Neutrophil (primary cell): ENCODE data around the gene PLA2R1.

Source experiments
- H3K27ac ChIP-seq: fragments of 200-600 bp; sonication (generic); 2 replicates; pipeline ENCODE4 v1.5.1; 2016; ENCODE audit warnings: mild to moderate bottlenecking, moderate library complexity
- H3K27me3 ChIP-seq: fragments of 200-600 bp; sonication (generic); 2 replicates; pipeline ENCODE4 v1.6.0; 2016; ENCODE audit warnings: mild to moderate bottlenecking
- H3K36me3 ChIP-seq: fragments of 200-600 bp; sonication (generic); 2 replicates; pipeline ENCODE4 v1.5.1; 2017
- H3K4me1 ChIP-seq, 2 experiments: fragments of 200-600 bp in 1 of 2; sonication (generic) in 1 of 2; 1 replicate in 1 of 2; 2 replicates in 1 of 2; pipeline versions ENCODE4 v1.5.1 to v1.6.1; 2013 to 2016; ENCODE audit warnings: low read depth in 1 of 2, low read length in 1 of 2, mild to moderate bottlenecking in 1 of 2, moderate library complexity in 1 of 2; ENCODE audit not compliant: control insufficient read depth in 1 of 2, insufficient read depth in 1 of 2
- H3K4me3 ChIP-seq, 2 experiments: fragments of 200-600 bp in 1 of 2; sonication (generic) in 1 of 2; 1 replicate in 1 of 2; 2 replicates in 1 of 2; pipeline ENCODE4 v1.5.1; 2013 to 2016; ENCODE audit warnings: low read depth in 1 of 2, low read length in 1 of 2, mild to moderate bottlenecking in 1 of 2, moderate library complexity in 1 of 2
- H3K9me3 ChIP-seq: fragments of 200-600 bp; sonication (generic); 2 replicates; pipeline ENCODE4 v1.5.1; 2016
- TF ChIP-seq, protein P1 (sequence below): fragments of 200-600 bp; sonication (generic); IDR thresholded peaks from 2 replicates; pipeline ENCODE4 v1.5.1; 2016; ENCODE audit warnings: antibody characterized with exemption

PLA2R1 gene

DNA sequence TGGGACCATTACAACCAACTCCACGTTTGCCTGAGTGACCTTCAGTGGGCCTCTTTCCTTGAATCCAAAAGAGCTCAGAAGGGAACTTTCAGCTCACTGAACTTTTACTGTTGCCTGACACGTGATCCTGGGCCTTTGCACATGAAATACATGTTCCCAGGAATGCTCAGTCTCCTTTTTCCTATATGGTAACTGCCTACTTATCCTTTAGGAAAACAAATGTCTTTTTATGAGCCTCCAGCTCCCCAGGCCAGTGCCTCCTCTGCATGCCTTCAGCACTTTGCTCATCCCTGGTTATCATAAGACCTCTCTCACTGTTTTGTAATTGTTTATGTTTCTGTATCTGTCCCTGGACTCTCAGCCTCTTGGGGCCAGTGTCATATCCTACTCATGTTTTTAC is 5.1 kb downstream of the PLA2R1 start:
- H3K9me3 ChIP-seq: no peaks in the 10 kb centered on the region
- no peak overlapping the region for H3K4me3 ChIP-seq
- TF ChIP-seq, protein P1, sequence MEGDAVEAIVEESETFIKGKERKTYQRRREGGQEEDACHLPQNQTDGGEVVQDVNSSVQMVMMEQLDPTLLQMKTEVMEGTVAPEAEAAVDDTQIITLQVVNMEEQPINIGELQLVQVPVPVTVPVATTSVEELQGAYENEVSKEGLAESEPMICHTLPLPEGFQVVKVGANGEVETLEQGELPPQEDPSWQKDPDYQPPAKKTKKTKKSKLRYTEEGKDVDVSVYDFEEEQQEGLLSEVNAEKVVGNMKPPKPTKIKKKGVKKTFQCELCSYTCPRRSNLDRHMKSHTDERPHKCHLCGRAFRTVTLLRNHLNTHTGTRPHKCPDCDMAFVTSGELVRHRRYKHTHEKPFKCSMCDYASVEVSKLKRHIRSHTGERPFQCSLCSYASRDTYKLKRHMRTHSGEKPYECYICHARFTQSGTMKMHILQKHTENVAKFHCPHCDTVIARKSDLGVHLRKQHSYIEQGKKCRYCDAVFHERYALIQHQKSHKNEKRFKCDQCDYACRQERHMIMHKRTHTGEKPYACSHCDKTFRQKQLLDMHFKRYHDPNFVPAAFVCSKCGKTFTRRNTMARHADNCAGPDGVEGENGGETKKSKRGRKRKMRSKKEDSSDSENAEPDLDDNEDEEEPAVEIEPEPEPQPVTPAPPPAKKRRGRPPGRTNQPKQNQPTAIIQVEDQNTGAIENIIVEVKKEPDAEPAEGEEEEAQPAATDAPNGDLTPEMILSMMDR: no peak
- H3K36me3 ChIP-seq: no peaks in the 10 kb centered on the region
- H3K27me3 ChIP-seq: peaks cover 35% of the 10 kb centered on the region
- H3K27ac ChIP-seq: no peak overlapping the region
- peaks cover 4 to 5% of the 10 kb centered on the region in 2 experiments for H3K4me1 ChIP-seq

- Histone ChIP-seq H3K27me3 (peaks cover 19% of the 10 kb centered on the region), H3K4me1 (no peaks in the 10 kb centered on the region), H3K36me3 (no peaks in the 10 kb centered on the region), H3K9me3 (no peaks in the 10 kb centered on the region), H3K4me3 (no peak overlapping the region), H3K27ac (no peak overlapping the region)
- TF ChIP-seq, protein P1: no peak
Observed at GRCh38 chr2:160055726-160056108, 6.7 kb downstream of the PLA2R1 start.

GRCh38 chr2:160054984-160055725 is 7.3 kb downstream of the PLA2R1 start:
- H3K4me1 ChIP-seq: no peaks in the 10 kb centered on the region

DNA sequence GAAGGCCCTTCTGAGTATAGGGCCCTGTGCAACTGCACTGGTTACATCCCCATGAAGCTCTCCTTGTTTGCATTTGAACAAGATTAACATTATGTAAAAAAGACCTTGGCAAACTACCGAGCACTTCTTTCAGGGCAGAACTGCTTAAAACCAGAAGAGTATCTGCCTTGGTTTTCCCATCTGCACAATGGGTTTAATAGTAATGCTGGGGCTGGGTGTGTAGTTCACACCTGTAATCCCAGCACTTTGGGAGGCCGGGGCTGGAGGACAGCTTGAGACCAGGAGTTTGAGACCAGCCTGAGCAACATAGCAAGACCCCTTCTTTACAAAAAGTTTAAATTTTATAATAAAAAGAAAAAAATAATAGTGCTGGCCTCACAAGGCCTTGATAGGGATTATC is 8.5 kb downstream of the PLA2R1 start:
- H3K4me3 ChIP-seq: no peak overlapping the region
- no peaks in the 10 kb centered on the region for H3K9me3 ChIP-seq
- H3K4me1 ChIP-seq: no peaks in the 10 kb centered on the region
- H3K27ac ChIP-seq: no peak overlapping the region
- H3K27me3 ChIP-seq: peaks cover 1% of the 10 kb centered on the region
- H3K36me3 ChIP-seq: no peaks in the 10 kb centered on the region
- TF ChIP-seq, protein P1: no peak

More at GRCh38 chr2:160054984-160055725, 7.3 kb downstream of the PLA2R1 start:
- H3K27ac ChIP-seq: no peak overlapping the region
- no peak overlapping the region for H3K4me3 ChIP-seq
- peaks cover 13% of the 10 kb centered on the region for H3K27me3 ChIP-seq
- H3K36me3 ChIP-seq: no peaks in the 10 kb centered on the region
- no peaks in the 10 kb centered on the region for H3K9me3 ChIP-seq
- TF ChIP-seq, protein P1: no peak

DNA sequence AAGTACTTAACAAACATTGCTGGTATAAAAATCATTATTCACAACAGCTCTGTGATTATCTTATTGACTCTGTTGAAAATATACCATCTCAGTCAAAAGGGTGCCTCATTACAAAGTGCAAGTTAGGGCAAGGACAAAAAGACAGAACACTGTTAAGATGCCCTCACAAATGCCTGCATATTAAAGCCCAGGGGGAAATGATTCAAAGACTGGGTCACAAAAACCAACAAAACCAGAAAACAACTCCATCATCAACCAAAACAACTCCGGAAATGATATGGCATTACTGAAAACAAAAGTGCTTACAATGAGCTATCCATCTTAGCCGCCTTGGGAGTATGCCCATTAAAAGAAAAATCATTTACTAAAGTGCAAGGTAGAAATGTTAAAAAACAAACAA is 9.9 kb downstream of the PLA2R1 start:
- no peaks in the 10 kb centered on the region for H3K4me1 ChIP-seq
- H3K9me3 ChIP-seq: no peaks in the 10 kb centered on the region
- TF ChIP-seq, protein P1: no peak
- H3K36me3 ChIP-seq: no peaks in the 10 kb centered on the region
- H3K4me3 ChIP-seq: no peak overlapping the region
- no peaks in the 10 kb centered on the region for H3K27me3 ChIP-seq
- H3K27ac ChIP-seq: no peak overlapping the region
